ENCODE results near the gene TMEM238L.

Gene TMEM238L

GRCh38 chr17:10838682-10839081, 34.8 kb upstream of the TMEM238L start:
- no peak for TF ChIP-seq CTCF (IDR thresholded peaks at IDR 0.05; ENCODE audit: insufficient read depth, low read length, missing control alignments)
- DNase-seq (ENCODE audit: low read depth, low spot score) = no peak
- ChIA-PET CTCF (interaction anchor here (1.1 to 2.2 kb wide), 2 partner anchors 10 to 102 kb away, joined by 3 to 8 read pairs; no protein-coding TSS in a partner anchor), POLR2A (no interaction called here)
- H3K4me3 ChIP-seq (ENCODE audit: low read depth, low read length) = no peak overlapping the region

- no peak for TF ChIP-seq CTCF (IDR thresholded peaks at IDR 0.05; ENCODE audit: insufficient read depth, low read length, missing control alignments)
- no peak within 1 kb of the TSS for H3K4me3 ChIP-seq (ENCODE audit: low read depth, low read length)
- no peak for DNase-seq (ENCODE audit: low read depth, low spot score)
- POLR2A ChIA-PET = no interaction called here
- CTCF ChIA-PET = interaction anchor here (0.8 kb wide), 1 partner anchor 101 kb away, joined by 3 read pairs; no protein-coding TSS in a partner anchor
These were observed 34.0 kb upstream of the TMEM238L start, which contains the start of gene PIRT for GRCh38 chr17:10837921-10838320. PIRT (minus strand) TSS chr17:10838087; CDS start chr17:10825645, 12,442 bp downstream.

- CTCF ChIA-PET = no interaction called here
- H3K4me3 ChIP-seq (ENCODE audit: low read depth, low read length) = no peak overlapping the region
- no peak for TF ChIP-seq CTCF (IDR thresholded peaks at IDR 0.05; ENCODE audit: insufficient read depth, low read length, missing control alignments)
- DNase-seq (ENCODE audit: low read depth, low spot score) = no peak
- POLR2A ChIA-PET = interaction anchor here (0.6 kb wide), 1 partner anchor 1022 kb away, joined by 3 read pairs; no protein-coding TSS in a partner anchor
These were observed 33.2 kb upstream of the TMEM238L start for GRCh38 chr17:10836966-10837590.

- ChIA-PET POLR2A (no interaction called here), CTCF (no interaction called here)
- no peak for DNase-seq (ENCODE audit: low read depth, low spot score)
- TF ChIP-seq CTCF (IDR thresholded peaks at IDR 0.05; ENCODE audit: insufficient read depth, low read length, missing control alignments) = no peak
- H3K4me3 ChIP-seq (ENCODE audit: low read depth, low read length) = no peak overlapping the region
These were observed 32.2 kb upstream of the TMEM238L start for GRCh38 chr17:10836145-10836544.

- POLR2A ChIA-PET = no interaction called here
- TF ChIP-seq CTCF (IDR thresholded peaks at IDR 0.05; ENCODE audit: insufficient read depth, low read length, missing control alignments) = no peak
- no peak for DNase-seq (ENCODE audit: low read depth, low spot score)
- H3K4me3 ChIP-seq (ENCODE audit: low read depth, low read length) = no peak overlapping the region
- CTCF ChIA-PET = no interaction called here
These were observed 27.8 kb upstream of the TMEM238L start for GRCh38 chr17:10831696-10832095.

GRCh38 chr17:10827898-10828552, 24.1 kb upstream of the TMEM238L start:
- CTCF ChIA-PET = no interaction called here
- TF ChIP-seq CTCF (IDR thresholded peaks at IDR 0.05; ENCODE audit: insufficient read depth, low read length, missing control alignments) = no peak

More at GRCh38 chr17:10827898-10828552, 24.1 kb upstream of the TMEM238L start:
- DNase-seq (ENCODE audit: low read depth, low spot score) = no peak
- POLR2A ChIA-PET = no interaction called here
- H3K4me3 ChIP-seq (ENCODE audit: low read depth, low read length) = no peak overlapping the region
